GM18519 (cell line): ENCODE measurements around the gene HRCT1.
"Not testable (repeated sequence)": the region's sequence is repeated elsewhere in the genome, so short reads cannot be mapped to it uniquely, and the experiment has no call there.

Experiments used
- ATAC-seq: cut with Tn5 transposase; IDR thresholded peaks from one replicate; pipeline ENCODE4 v1.9.1; 2021; ENCODE audit warnings: mild to moderate bottlenecking, moderate library complexity; ENCODE audit not compliant: unreplicated experiment, low FRiP score

HRCT1 gene

GRCh38 chr9:35892051-35892450 lies 14.0 kb upstream of the HRCT1 start:
- ATAC-seq, result no peak

DNA sequence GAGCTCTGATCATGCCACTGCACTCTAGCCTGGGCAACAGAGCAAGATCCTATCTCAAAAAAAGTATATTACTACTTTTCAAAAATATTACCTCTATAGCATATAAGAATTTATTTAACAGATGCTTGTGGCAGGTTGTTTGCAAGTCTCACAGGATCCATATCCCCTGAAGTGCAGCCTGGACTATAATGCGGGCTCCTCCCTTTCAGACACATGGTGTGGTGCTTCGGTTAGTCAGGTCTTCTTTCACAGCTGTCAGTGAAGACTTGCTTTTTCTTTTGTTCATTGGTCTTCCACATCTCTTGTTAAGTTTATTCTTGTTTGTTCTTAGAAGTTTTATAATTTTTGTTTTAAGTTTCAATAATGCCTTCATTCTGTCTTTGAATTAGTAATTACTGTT lies 9.4 kb upstream of the HRCT1 start:
- no peak for ATAC-seq

DNA sequence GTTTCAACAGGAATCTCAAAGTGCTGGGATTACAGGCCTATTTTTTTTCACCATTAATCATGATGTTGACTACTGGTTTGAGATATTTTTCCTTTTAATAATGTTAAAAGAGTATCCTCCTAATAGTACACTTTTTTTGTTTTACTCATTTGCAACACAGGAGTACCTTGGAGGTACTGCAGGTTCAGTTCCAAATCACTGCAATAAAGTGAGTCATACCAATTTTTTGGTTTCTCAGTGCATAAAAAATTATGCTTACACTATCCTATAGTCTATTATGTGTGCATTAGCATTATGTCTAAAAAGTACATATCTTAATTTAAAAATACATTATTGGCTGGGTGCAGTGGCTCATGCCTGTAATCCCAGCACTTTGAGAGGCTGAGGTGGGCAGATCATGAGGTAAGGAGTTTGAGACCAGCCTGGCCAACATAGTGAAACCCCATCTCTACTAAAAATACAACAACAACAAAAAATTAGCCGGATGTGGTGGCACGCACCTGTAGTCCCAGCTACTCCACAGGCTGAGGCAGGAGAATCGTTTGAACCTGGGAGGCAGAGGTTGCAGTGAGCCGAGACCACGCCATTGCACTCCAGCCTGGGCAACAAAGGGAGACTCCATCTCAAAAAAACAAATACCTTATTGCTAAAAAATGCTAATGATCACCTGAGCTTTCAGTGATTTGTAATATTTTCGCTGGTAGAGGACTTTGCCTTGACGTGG lies 8.5 kb upstream of the HRCT1 start:
- not testable (repeated sequence) for ATAC-seq

DNA sequence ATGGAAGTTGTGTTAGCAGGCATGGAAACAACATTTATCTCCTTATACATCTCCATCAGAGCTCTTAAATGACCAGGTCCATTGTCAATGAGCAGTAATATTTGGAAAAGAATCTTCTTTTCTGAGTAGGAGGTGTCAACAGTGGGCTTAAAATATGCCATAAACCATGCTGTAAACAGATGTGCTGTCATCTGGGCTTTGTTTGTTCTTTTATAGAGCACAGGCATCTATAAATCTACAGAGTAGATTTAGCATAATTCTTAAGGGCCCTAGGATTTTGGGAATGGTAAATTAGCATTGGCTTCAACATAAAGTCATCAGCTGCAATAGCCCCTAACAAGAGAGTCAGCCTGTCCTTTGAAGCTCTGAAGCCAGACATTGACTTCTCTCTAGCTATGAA lies 7.7 kb upstream of the HRCT1 start:
- ATAC-seq, result no peak

DNA sequence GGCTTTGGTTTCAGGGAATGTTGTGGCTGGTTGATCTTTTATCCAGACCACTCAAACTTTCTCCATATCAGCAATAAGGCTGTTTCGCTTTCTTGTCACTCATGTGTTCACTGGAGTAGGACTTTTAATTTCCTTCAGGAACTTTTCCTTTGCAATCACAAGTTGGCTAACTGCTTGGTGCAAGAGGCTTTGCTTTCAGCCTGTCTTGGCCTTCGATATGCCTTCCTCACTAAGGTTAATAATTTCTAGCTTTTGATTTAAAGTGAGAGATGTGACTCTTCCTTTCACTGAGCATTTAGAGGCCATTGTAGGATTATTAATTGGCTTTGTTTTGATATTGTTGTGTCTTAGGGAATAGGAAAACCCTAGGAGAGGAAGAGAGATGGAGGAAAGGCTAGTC lies 7.0 kb upstream of the HRCT1 start:
- ATAC-seq, result no peak

- no peak for ATAC-seq
These were observed 3.0 kb upstream of the HRCT1 start for GRCh38 chr9:35903049-35903448.

GRCh38 chr9:35904338-35904737 lies 1.7 kb upstream of the HRCT1 start:
- ATAC-seq, result no peak

- ATAC-seq, result no peak
These were observed 786 bp upstream of the HRCT1 start for GRCh38 chr9:35905051-35905781.

DNA sequence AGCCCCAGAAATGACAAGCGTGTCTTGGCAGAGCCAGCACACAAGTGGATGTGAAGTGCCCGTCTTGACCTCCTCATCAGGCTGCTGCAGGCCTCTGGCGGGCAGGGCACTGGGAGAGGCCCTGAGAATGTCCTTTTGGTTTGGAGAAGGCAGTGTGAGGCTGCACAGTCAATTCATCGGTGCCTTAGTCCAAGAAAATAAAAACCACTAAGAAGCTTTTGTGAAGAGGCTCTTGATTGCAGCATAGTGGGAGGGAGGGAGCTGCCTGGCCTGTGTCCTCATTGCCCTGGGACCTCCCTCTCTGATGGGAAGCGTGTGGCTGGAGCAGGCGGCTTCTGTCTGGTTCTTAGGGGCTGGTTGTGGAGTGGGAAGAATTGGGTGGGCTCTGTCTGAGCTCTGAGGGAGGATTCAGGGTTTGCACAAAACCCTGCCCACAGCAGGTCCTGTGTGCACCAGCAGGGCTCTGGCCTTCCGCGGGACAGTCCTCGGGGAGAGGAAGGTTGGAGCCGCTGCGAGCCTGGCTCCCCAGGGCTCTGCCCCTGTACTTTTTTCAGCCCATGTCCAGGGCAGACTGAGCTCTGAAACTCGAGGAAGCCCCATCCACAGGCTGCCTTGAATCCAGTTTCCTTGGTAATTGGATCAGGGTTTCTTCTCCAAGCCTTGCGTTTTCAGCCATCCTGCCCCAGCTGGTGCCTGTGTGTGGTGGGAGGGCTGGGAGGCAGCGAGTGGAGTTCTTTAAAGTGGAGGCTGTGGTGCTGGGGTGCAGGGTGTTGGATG lies 1.1 kb downstream of the HRCT1 start:
- no peak for ATAC-seq

DNA sequence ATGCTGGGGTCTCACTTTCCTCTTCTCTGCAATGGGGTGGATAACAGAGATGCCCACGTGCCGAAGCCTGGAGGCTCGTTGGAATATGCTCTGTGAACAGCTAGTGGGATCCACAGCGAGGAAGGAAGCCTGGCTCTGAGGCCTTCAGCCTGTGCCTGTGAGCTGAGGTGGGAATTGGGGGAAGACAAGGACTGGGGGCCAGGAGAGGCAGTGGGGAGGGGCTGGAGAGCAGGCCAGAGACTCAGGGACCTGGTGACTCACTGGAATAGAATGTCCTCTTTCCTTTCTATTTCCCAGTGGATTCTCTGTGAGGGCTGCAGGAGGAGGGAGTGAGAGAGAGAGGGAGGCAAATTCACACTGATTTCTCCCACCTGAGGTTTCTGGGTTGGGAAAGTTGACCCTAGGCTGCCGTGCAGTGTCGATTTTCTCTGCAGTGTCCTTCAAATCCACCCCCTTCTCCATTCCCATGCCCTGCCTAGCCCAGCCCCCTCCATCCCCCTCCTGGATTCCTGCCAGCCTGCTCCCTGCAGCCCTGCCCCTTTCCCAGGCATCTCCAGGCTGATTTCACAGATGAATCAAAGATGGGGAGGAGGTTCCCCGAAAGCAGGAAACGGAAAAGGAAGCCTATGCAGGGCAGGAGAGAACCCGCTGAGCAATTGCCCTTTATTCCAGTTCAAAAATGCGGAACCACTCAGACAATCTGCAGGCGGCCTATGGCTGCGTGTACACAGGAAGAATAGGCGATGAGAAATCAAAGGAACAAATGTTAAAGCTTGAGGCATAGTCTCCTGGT lies 1.9 kb downstream of the HRCT1 start:
- no peak for ATAC-seq

DNA sequence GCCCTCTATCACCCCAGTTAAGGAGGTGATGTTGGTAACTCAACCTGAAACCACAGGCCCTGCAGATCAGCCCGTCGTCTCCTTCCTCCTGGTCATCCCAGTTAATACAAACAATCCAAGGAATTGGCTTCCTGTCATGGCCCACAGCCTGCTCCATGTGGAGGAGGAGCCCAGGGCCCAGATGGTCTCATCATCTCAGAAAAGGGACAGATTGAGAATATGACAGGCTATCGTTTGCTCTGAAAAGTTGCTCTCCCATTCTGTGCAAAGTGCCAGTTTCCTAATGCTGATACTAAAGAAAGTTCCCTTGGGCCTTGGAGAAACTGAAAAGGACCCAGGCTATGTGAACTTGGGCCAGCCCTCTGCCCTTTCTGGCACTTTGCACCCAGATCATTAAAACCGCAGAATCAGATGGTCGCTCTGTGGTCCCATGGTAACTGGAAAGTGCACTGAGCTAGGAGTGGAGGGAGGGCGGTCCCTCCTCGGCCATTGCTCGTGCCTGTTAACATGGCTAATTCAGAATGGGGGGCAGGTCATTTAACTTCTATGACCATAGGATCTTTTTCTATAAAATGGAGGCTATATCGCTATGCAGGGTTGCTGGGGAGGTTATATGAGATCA lies 2.6 kb downstream of the HRCT1 start:
- no peak for ATAC-seq

DNA sequence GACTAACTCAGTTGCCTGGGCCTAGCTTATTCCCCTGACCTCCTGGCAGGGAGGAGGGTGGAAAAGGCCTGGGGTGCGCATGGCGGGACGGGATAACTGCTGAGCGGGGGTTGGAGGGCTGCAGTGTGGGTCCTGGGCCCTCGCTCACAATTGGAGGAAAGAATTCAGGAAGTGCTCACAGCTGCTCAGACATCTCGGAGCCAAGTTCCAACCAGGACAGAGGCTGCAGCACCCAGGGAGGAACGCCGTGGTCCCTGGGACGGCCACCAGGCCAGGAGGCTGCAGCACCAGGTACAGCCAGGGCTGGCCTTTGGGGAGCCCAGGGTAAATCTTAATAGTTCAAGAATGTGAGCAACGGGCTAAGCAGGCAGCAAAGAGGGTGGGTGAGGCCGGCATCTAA lies 3.3 kb downstream of the HRCT1 start, which contains the start of gene SPAAR:
Gene SPAAR (plus strand): TSS at position 217 of the 400 bp plus-strand sequence. CDS start 974 bp downstream, outside the sequence.
- ATAC-seq, result no peak

- ATAC-seq, result no peak
These were observed 3.9 kb downstream of the HRCT1 start for GRCh38 chr9:35909687-35910612.

DNA sequence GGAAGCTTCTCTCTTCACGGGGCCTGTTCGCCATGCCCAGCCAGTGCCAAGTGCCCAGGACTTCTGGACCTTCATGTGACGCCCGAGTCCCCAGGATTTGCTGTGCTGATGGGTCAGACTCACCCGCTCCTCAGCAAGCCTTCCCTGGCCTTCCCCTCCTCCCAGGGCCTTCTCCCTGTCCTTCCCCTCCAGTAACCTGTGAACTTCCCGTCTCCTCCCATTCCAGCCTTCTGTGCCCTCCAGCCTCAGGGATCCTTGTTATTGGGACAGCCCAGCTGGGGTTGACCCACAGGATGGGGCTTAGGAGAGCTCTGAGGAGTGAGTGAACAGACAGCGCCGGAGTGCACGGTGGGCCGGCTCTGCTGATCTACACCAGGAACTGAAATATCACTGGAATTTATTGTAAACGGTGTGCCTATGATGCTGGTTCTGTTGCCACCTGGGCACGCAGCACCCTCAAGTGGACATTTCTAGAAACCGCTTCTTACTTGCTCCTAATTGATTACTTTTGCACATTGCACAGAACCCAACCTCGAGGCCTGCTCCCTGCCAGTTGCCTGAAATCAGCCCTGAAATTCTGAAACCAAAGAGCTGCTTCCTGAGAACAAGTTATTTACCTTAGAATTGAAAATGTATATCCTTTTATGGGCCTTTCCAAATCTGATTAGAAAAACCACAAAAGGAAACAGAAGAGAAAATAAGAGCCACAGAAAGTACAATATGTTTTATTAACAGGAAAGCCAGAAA lies 4.8 kb downstream of the HRCT1 start:
- ATAC-seq, result no peak

GRCh38 chr9:35911690-35912089 lies 5.7 kb downstream of the HRCT1 start:
- ATAC-seq, result no peak

DNA sequence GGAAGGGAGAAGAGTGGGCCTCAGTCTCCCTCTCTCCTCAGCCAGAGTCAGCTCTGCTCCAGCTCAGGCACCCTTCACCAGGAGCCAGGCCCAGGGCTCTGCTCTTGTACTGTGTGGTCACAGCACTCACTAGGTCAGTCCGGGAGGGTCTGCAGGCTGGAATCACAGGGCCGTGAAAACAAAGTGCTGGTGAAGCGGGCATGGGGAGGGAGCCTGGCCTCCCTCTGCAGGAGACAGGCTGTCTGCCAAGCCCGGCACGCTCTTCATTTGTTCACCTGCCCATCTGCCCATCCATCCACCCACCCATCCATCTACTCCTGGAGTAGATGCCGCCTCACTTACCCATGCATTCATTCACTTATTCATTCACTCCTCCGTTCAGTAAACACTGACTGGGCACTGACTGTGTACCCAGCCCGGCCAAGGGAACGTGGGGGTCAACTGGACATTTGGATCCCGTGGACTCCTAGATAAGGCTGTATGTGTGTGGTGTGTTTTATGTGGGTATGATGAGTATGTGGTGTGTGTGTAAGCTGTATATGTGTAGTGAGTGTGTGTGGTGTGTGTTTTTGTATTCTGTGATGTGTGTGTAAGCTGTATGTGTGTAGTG lies 6.9 kb downstream of the HRCT1 start:
- no peak for ATAC-seq

- ATAC-seq, result not testable (repeated sequence)
These were observed 7.4 kb downstream of the HRCT1 start for GRCh38 chr9:35913429-35913828.

DNA sequence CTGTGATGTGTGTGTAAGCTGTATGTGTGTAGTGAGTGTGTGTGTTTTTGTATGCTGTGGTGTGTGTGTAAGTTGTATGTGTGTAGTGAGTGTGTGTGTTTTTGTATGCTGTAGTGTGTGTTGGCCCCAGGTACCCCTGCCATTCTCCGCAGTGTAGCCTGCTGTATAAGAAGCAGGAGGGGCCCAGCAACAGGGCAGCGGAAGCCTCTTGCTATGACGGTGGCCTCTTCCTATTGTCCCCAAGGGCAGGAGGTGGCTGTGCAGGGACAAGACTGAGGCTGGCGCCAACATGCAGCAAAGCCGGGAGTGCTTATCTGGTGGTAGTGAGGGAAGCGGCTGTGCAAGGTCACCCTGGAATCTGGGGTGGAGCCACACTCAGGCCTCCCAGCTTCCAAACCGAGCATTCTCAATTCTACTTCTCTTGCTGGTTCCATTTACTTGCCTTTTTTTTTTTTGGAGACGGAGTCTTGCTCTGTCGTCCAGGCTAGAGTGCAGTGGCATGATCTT lies 8.4 kb downstream of the HRCT1 start:
- ATAC-seq, result no peak
